ENCODE data around the gene RAB8B.

The RAB8B gene

GRCh38 chr15:63188926-63189871 is at the start of gene RAB8B:
Gene RAB8B (plus strand): TSS chr15:63189606. CDS start chr15:63189625, 19 bp downstream.
- DNase-seq (ENCODE audit: low spot score): peak; percentile 95

GRCh38 chr15:63140936-63141335 is 48.5 kb upstream of the RAB8B start:
- DNase-seq (ENCODE audit: low spot score): no peak

GRCh38 chr15:63145426-63145825 is 44.0 kb upstream of the RAB8B start:
- DNase-seq (ENCODE audit: low spot score): no peak

- DNase-seq (ENCODE audit: low spot score): no peak
Measured at GRCh38 chr15:63146684-63147083, 42.7 kb upstream of the RAB8B start.

GRCh38 chr15:63151665-63152064 is 37.7 kb upstream of the RAB8B start:
- no peak for DNase-seq (ENCODE audit: low spot score)

GRCh38 chr15:63155486-63155885 is 33.9 kb upstream of the RAB8B start:
- DNase-seq (ENCODE audit: low spot score): no peak

GRCh38 chr15:63156086-63156710 is 33.2 kb upstream of the RAB8B start:
- DNase-seq (ENCODE audit: low spot score): no peak

- peak; percentile 29 for DNase-seq (ENCODE audit: low spot score)
Measured at GRCh38 chr15:63156755-63157117, 32.7 kb upstream of the RAB8B start.

- peak; percentile 92 for DNase-seq (ENCODE audit: low spot score)
Measured at GRCh38 chr15:63157118-63157843, 32.1 kb upstream of the RAB8B start, which contains the start of gene RPS27L. Gene RPS27L (minus strand): TSS chr15:63157477. CDS start chr15:63157405, 72 bp downstream.

GRCh38 chr15:63157891-63158431 is 31.4 kb upstream of the RAB8B start:
- peak; percentile 50 for DNase-seq (ENCODE audit: low spot score)

- no peak for DNase-seq (ENCODE audit: low spot score)
Measured at GRCh38 chr15:63160638-63161037, 28.8 kb upstream of the RAB8B start.

GRCh38 chr15:63163217-63163616 is 26.2 kb upstream of the RAB8B start:
- no peak for DNase-seq (ENCODE audit: low spot score)

GRCh38 chr15:63165166-63165859 is 24.1 kb upstream of the RAB8B start:
- no peak for DNase-seq (ENCODE audit: low spot score)

GRCh38 chr15:63166219-63166618 is 23.2 kb upstream of the RAB8B start:
- DNase-seq (ENCODE audit: low spot score): no peak

GRCh38 chr15:63169788-63170187 is 19.6 kb upstream of the RAB8B start:
- no peak for DNase-seq (ENCODE audit: low spot score)

GRCh38 chr15:63172376-63172775 is 17.0 kb upstream of the RAB8B start:
- no peak for DNase-seq (ENCODE audit: low spot score)

- peak; percentile 52 for DNase-seq (ENCODE audit: low spot score)
Measured at GRCh38 chr15:63172851-63173451, 16.5 kb upstream of the RAB8B start.

GRCh38 chr15:63176302-63176701 is 13.1 kb upstream of the RAB8B start:
- no peak for DNase-seq (ENCODE audit: low spot score)

GRCh38 chr15:63178034-63178433 is 11.4 kb upstream of the RAB8B start:
- DNase-seq (ENCODE audit: low spot score): peak; percentile 26

- DNase-seq (ENCODE audit: low spot score): no peak
Measured at GRCh38 chr15:63180746-63181145, 8.7 kb upstream of the RAB8B start.

GRCh38 chr15:63181648-63182047 is 7.8 kb upstream of the RAB8B start:
- DNase-seq (ENCODE audit: low spot score): no peak
